HEK293 (cell line): ENCODE measurements around the gene ATP1A3.
A peak's percentile ranks its signal among the peaks of the same experiment; 100 is the strongest.

ENCODE experiments used
- CTCF ChIA-PET: fragments of 350-600 bp; formaldehyde crosslinking; extraction: SDS; loops from one replicate; lab custom pipeline; 2021; ENCODE audit warnings: antibody characterized with exemption; lab: Yijun Ruan, JAX
- POLR2A ChIA-PET: fragments of 300-600 bp; formaldehyde crosslinking; extraction: SDS; loops from one replicate; lab custom pipeline; 2020; ENCODE audit warnings: antibody characterized with exemption, inconsistent platforms; lab: Yijun Ruan, JAX
- H3K27ac ChIP-seq: fragments of 200-500 bp; sonication (Bioruptor generic); 2 replicates; pipeline ENCODE4 v1.5.1; 2014; ENCODE audit warnings: low read depth, low read length, control low read depth, inconsistent platforms; ENCODE audit errors: extremely low read depth
- H3K36me3 ChIP-seq, 2 experiments: fragments of 200-500 bp in 1 of 2; sonication (Bioruptor generic) in 1 of 2; 1 replicate in 1 of 2; 2 replicates in 1 of 2; pipeline ENCODE4 v1.5.1; 2014 to 2017; ENCODE audit warnings: inconsistent platforms in 2 of 2, low read length in 2 of 2; ENCODE audit not compliant: control insufficient read depth in 2 of 2, insufficient read depth in 1 of 2
- H3K4me1 ChIP-seq: fragments of 200-500 bp; sonication (Bioruptor generic); 2 replicates; pipeline ENCODE4 v1.5.1; 2014; ENCODE audit warnings: mild to moderate bottlenecking, low read length, inconsistent platforms; ENCODE audit not compliant: control insufficient read depth, insufficient read depth
- H3K4me3 ChIP-seq: 2 replicates; pipeline ENCODE4 v1.5.1; 2011; ENCODE audit warnings: low read depth, mild to moderate bottlenecking, control low read depth, low read length, moderate library complexity
- H3K9me3 ChIP-seq: fragments of 200-500 bp; sonication (Bioruptor generic); 2 replicates; pipeline ENCODE4 v1.5.1; 2014; ENCODE audit warnings: low read depth, low read length, inconsistent platforms; ENCODE audit not compliant: control insufficient read depth, insufficient read depth
- BCL11B ChIP-seq: fragments of 450-650 bp; formaldehyde crosslinking; IDR thresholded peaks from 2 replicates; pipeline ENCODE4 v1.5.1; 2016; ENCODE audit warnings: low read depth, missing biosample characterization, missing genetic modification characterization
- GFI1B ChIP-seq: fragments of 450-650 bp; formaldehyde crosslinking; IDR thresholded peaks from 2 replicates; pipeline ENCODE4 v1.5.1; 2016; ENCODE audit warnings: missing biosample characterization, missing genetic modification characterization
- GLIS1 ChIP-seq: fragments of 450-650 bp; formaldehyde crosslinking; IDR thresholded peaks from 2 replicates; pipeline ENCODE4 v1.5.1; 2016; ENCODE audit warnings: missing biosample characterization, missing genetic modification characterization
- GLIS2 ChIP-seq: fragments of 450-650 bp; formaldehyde crosslinking; IDR thresholded peaks from 2 replicates; pipeline ENCODE4 v1.5.1; 2016; ENCODE audit warnings: missing biosample characterization, missing genetic modification characterization
- HIC1 ChIP-seq: fragments of 450-650 bp; formaldehyde crosslinking; IDR thresholded peaks from 2 replicates; pipeline ENCODE4 v1.5.1; 2016; ENCODE audit warnings: missing biosample characterization, missing genetic modification characterization
- INSM2 ChIP-seq: fragments of 450-650 bp; formaldehyde crosslinking; IDR thresholded peaks from 2 replicates; pipeline ENCODE4 v1.5.1; 2016; ENCODE audit warnings: missing biosample characterization, missing genetic modification characterization
- KLF1 ChIP-seq: fragments of 450-650 bp; formaldehyde crosslinking; IDR thresholded peaks from 2 replicates; pipeline ENCODE4 v1.5.1; 2016; ENCODE audit warnings: missing biosample characterization, missing genetic modification characterization
- KLF17 ChIP-seq: fragments of 450-650 bp; formaldehyde crosslinking; IDR thresholded peaks from 2 replicates; pipeline ENCODE4 v1.5.1; 2016; ENCODE audit warnings: missing biosample characterization, missing genetic modification characterization
- KLF8 ChIP-seq: fragments of 450-650 bp; formaldehyde crosslinking; IDR thresholded peaks from 2 replicates; pipeline ENCODE4 v1.5.1; 2016; ENCODE audit warnings: missing biosample characterization, missing genetic modification characterization
- PRDM1 ChIP-seq: fragments of 450-650 bp; formaldehyde crosslinking; IDR thresholded peaks from 2 replicates; pipeline ENCODE4; 2016; ENCODE audit warnings: missing biosample characterization, missing genetic modification characterization
- RBAK ChIP-seq: fragments of 450-650 bp; formaldehyde crosslinking; IDR thresholded peaks from 2 replicates; pipeline ENCODE4 v1.5.1; 2016; ENCODE audit warnings: missing biosample characterization, missing genetic modification characterization
- SETDB1 ChIP-seq: IDR thresholded peaks from one replicate; pipeline ENCODE4 v1.6.1; 2017; ENCODE audit warnings: mild to moderate bottlenecking, low read length, moderate library complexity, mixed read lengths; ENCODE audit not compliant: insufficient read length
- ZBTB10 ChIP-seq: fragments of 450-650 bp; formaldehyde crosslinking; IDR thresholded peaks from 2 replicates; pipeline ENCODE4 v1.5.1; 2016; ENCODE audit warnings: missing biosample characterization, missing genetic modification characterization
- ZEB2 ChIP-seq: fragments of 450-650 bp; formaldehyde crosslinking; IDR thresholded peaks from 2 replicates; pipeline ENCODE4 v1.5.1; 2016; ENCODE audit warnings: missing biosample characterization, missing genetic modification characterization
- ZFP69B ChIP-seq: fragments of 450-650 bp; formaldehyde crosslinking; IDR thresholded peaks from 2 replicates; pipeline ENCODE4 v1.5.1; 2016; ENCODE audit warnings: missing biosample characterization, missing genetic modification characterization
- ZNF174 ChIP-seq: fragments of 450-650 bp; formaldehyde crosslinking; IDR thresholded peaks from 2 replicates; pipeline ENCODE4 v1.5.0; 2017; ENCODE audit warnings: missing biosample characterization, mild to moderate bottlenecking, missing genetic modification characterization
- ZNF18 ChIP-seq: fragments of 450-650 bp; formaldehyde crosslinking; IDR thresholded peaks from 2 replicates; pipeline ENCODE4 v1.5.1; 2016; ENCODE audit warnings: missing biosample characterization, missing genetic modification characterization
- ZNF211 ChIP-seq: fragments of 450-650 bp; formaldehyde crosslinking; IDR thresholded peaks from 2 replicates; pipeline ENCODE4 v1.5.1; 2016; ENCODE audit warnings: low read depth, missing biosample characterization, missing genetic modification characterization
- ZNF214 ChIP-seq: fragments of 450-650 bp; formaldehyde crosslinking; IDR thresholded peaks from 2 replicates; pipeline ENCODE4 v1.5.1; 2017; ENCODE audit warnings: missing biosample characterization, mild to moderate bottlenecking, missing genetic modification characterization, borderline replicate concordance
- ZNF239 ChIP-seq: fragments of 450-650 bp; formaldehyde crosslinking; IDR thresholded peaks from 2 replicates; pipeline ENCODE4 v1.5.1; 2016; ENCODE audit warnings: missing biosample characterization, missing genetic modification characterization
- ZNF274 ChIP-seq, 2 experiments: fragments of 200-500 bp in 1 of 2; fragments of 450-650 bp in 1 of 2; sonication (Bioruptor generic) in 1 of 2; formaldehyde crosslinking in 1 of 2; IDR thresholded peaks; 2 replicates each; pipeline versions ENCODE4 v1.5.1 to v1.6.1; 2014 to 2016; ENCODE audit warnings: borderline replicate concordance in 1 of 2, inconsistent platforms in 1 of 2, low read length in 1 of 2, missing biosample characterization in 1 of 2, missing genetic modification characterization in 1 of 2
- ZNF302 ChIP-seq: fragments of 450-650 bp; formaldehyde crosslinking; IDR thresholded peaks from 2 replicates; pipeline ENCODE4 v1.5.1; 2016; ENCODE audit warnings: missing biosample characterization, missing genetic modification characterization, low read depth
- ZNF335 ChIP-seq: fragments of 450-650 bp; formaldehyde crosslinking; conservative IDR thresholded peaks from 2 replicates; pipeline ENCODE4 v1.5.1; 2016; ENCODE audit warnings: missing biosample characterization, missing genetic modification characterization
- ZNF394 ChIP-seq: fragments of 450-650 bp; formaldehyde crosslinking; IDR thresholded peaks from 2 replicates; pipeline ENCODE4 v1.5.1; 2016; ENCODE audit warnings: missing biosample characterization, missing genetic modification characterization, mild to moderate bottlenecking, moderate library complexity, borderline replicate concordance
- ZNF404 ChIP-seq: fragments of 450-650 bp; formaldehyde crosslinking; IDR thresholded peaks from 2 replicates; pipeline ENCODE4 v1.5.1; 2017; ENCODE audit warnings: missing biosample characterization, missing genetic modification characterization
- ZNF416 ChIP-seq: fragments of 450-650 bp; formaldehyde crosslinking; IDR thresholded peaks from 2 replicates; pipeline ENCODE4 v1.5.1; 2016; ENCODE audit warnings: missing biosample characterization, missing genetic modification characterization
- ZNF558 ChIP-seq: fragments of 450-650 bp; formaldehyde crosslinking; IDR thresholded peaks from 2 replicates; pipeline ENCODE4 v1.5.1; 2016; ENCODE audit warnings: missing biosample characterization, missing genetic modification characterization
- ZNF791 ChIP-seq: fragments of 450-650 bp; formaldehyde crosslinking; IDR thresholded peaks from 2 replicates; pipeline ENCODE4 v1.5.1; 2016; ENCODE audit warnings: missing biosample characterization, missing genetic modification characterization
- ZSCAN16 ChIP-seq: fragments of 450-650 bp; formaldehyde crosslinking; IDR thresholded peaks from 2 replicates; pipeline ENCODE4 v1.5.1; 2016; ENCODE audit warnings: missing biosample characterization, missing genetic modification characterization
- ZSCAN30 ChIP-seq: fragments of 450-650 bp; IDR thresholded peaks from 2 replicates; pipeline ENCODE4 v1.5.1; 2018; ENCODE audit warnings: missing biosample characterization, mild to moderate bottlenecking, missing genetic modification characterization, moderate library complexity

ATP1A3 gene

GRCh38 chr19:41934849-41935374, 59.1 kb downstream of the ATP1A3 start:
- ChIA-PET POLR2A (interaction anchor here (1.2 kb wide), 1 partner anchor 62 kb away, joined by 3 read pairs; no protein-coding TSS in a partner anchor), CTCF (interaction anchor here (0.6 to 3.5 kb wide), 14 partner anchors 10 to 205 kb away, joined by 3 to 22 read pairs (median 4); no protein-coding TSS in a partner anchor)
- H3K4me3 ChIP-seq: no peak overlapping the region
- peaks cover 7% of the 10 kb centered on the region for H3K4me1 ChIP-seq
- H3K9me3 ChIP-seq: no peaks in the 10 kb centered on the region
- no peak overlapping the region for H3K27ac ChIP-seq
- no peaks in the 10 kb centered on the region for H3K36me3 ChIP-seq
- no peak for TF ChIP-seq ZFP69B (tag by site-specific recombination)
- TF ChIP-seq KLF17: peak; percentile 20; the same call in 1 of the 2 replicates
- TF ChIP-seq HIC1: no peak
- no peak; the same call in 1 of the 2 replicates for TF ChIP-seq KLF1 (tag by site-specific recombination)
- TF ChIP-seq ZBTB10 (tag by site-specific recombination): peak; percentile 40; the same call in 1 of the 2 replicates
- TF ChIP-seq ZNF558 (tag by site-specific recombination): no peak
- no peak for TF ChIP-seq ZNF214 (tag by site-specific recombination)
- peak; percentile 93 for TF ChIP-seq BCL11B (tag by site-specific recombination)
- no peak for TF ChIP-seq ZNF302 (tag by site-specific recombination)
- TF ChIP-seq RBAK (tag by site-specific recombination): no peak
- no peak for TF ChIP-seq INSM2 (tag by site-specific recombination)
- no peak for TF ChIP-seq ZNF174
- TF ChIP-seq ZNF211: no peak
- no peak for TF ChIP-seq ZNF404
- peak; percentile 9 for TF ChIP-seq GLIS1
- 0 out of 2 replicates have a peak, but pooled peaks have one; percentile 45 for TF ChIP-seq GLIS2 (tag by site-specific recombination)
- TF ChIP-seq KLF8 (tag by site-specific recombination): no peak
- TF ChIP-seq ZNF239: no peak
- no peak for TF ChIP-seq SETDB1
- no peak for TF ChIP-seq ZNF274 (IDR thresholded peaks at IDR 0.05; ENCODE audit: low read length)
- no peak for TF ChIP-seq ZNF274 (tag by site-specific recombination; IDR thresholded peaks at IDR 0.05; ENCODE audit: borderline replicate concordance)
- no peak for TF ChIP-seq ZNF335 (tag by site-specific recombination)
- 0 out of 2 replicates have a peak, but pooled peaks have one; percentile 13 for TF ChIP-seq ZSCAN30 (tag by site-specific recombination)
- no peak for TF ChIP-seq GFI1B
- no peak for TF ChIP-seq ZEB2 (tag by site-specific recombination)
- no peak for TF ChIP-seq PRDM1 (tag by site-specific recombination)
- TF ChIP-seq ZSCAN16 (tag by site-specific recombination): no peak
- TF ChIP-seq ZNF18 (tag by site-specific recombination): no peak
- no peak for TF ChIP-seq ZNF394
- TF ChIP-seq ZNF791: no peak
- TF ChIP-seq ZNF416: no peak
